Sigmoid colon (tissue), 4 donors: ENCODE results near the gene COL4A2.

Source experiments
- EP300 ChIP-seq, 4 donors: sonication (generic); formaldehyde crosslinking; IDR thresholded peaks; one replicate each; pipeline ENCODE4 v1.6.1; 2017; ENCODE audit warnings: antibody characterized with exemption in 4 of 4
- POLR2A ChIP-seq, 2 donors: fragments of 450-650 bp; IDR thresholded peaks; one replicate each; pipeline ENCODE4 v1.6.1; 2016; ENCODE audit warnings: antibody characterized with exemption in 2 of 2, mild to moderate bottlenecking in 2 of 2, moderate library complexity in 2 of 2
- POLR2AphosphoS5 ChIP-seq, 4 donors: sonication (generic); formaldehyde crosslinking; IDR thresholded peaks; one replicate each; pipeline ENCODE4 v1.6.1; 2017; ENCODE audit warnings: antibody characterized with exemption in 4 of 4
- TF ChIP-seq, protein P1 (sequence below), 4 experiments: fragments of 450-650 bp in 3 of 4; fragments of 200-600 bp in 1 of 4; IDR thresholded peaks; one replicate each; pipeline ENCODE4 v1.5.1; 2016 to 2019; ENCODE audit warnings: antibody characterized with exemption in 4 of 4, mild to moderate bottlenecking in 3 of 4, moderate library complexity in 2 of 4

DNA sequence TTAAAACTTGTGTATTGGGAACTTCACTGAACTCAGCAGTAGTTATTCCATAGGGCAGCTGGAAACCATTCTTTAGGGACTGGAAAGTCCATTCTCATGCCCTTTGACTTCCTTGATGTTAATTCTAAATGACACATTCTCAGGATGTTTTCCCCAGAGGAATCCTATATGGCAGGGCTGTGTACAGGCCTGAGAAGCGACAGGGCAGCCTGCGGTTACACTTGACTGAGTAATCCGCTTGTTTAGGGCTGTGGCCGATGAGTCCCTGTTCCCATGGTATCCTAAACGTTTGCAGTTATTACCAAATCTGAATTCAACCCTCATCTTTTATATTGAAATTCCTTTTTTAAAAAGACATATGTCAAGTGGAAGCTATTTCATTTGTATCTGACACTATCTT lies 83.5 kb downstream of the COL4A2 start:
- TF ChIP-seq, protein P1, sequence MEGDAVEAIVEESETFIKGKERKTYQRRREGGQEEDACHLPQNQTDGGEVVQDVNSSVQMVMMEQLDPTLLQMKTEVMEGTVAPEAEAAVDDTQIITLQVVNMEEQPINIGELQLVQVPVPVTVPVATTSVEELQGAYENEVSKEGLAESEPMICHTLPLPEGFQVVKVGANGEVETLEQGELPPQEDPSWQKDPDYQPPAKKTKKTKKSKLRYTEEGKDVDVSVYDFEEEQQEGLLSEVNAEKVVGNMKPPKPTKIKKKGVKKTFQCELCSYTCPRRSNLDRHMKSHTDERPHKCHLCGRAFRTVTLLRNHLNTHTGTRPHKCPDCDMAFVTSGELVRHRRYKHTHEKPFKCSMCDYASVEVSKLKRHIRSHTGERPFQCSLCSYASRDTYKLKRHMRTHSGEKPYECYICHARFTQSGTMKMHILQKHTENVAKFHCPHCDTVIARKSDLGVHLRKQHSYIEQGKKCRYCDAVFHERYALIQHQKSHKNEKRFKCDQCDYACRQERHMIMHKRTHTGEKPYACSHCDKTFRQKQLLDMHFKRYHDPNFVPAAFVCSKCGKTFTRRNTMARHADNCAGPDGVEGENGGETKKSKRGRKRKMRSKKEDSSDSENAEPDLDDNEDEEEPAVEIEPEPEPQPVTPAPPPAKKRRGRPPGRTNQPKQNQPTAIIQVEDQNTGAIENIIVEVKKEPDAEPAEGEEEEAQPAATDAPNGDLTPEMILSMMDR (IDR thresholded peaks at IDR 0.05): no peak
- TF ChIP-seq POLR2A (IDR thresholded peaks at IDR 0.05) (no peak), EP300 (IDR thresholded peaks at IDR 0.05) (no peak), POLR2AphosphoS5 (IDR thresholded peaks at IDR 0.05) (no peak)
